Activated CD4-positive, alpha-beta T cell treated with anti-CD3 and anti-CD28 coated beads for 1 hour (primary cell): ENCODE data around the gene IGHMBP2.

Experiments
- DNase-seq: peaks from one replicate; pipeline ENCODE4 v3.0.0-alpha.2; 2020

Gene IGHMBP2

GRCh38 chr11:68928136-68928880 is 24.6 kb downstream of the IGHMBP2 start:
- DNase-seq = no peak

- no peak for DNase-seq
Measured at GRCh38 chr11:68929135-68929534, 25.4 kb downstream of the IGHMBP2 start.

GRCh38 chr11:68929706-68930570 is 26.2 kb downstream of the IGHMBP2 start:
- no peak for DNase-seq

GRCh38 chr11:68930991-68931855 is 27.5 kb downstream of the IGHMBP2 start:
- DNase-seq = no peak

- no peak for DNase-seq
Measured at GRCh38 chr11:68931911-68932310, 28.2 kb downstream of the IGHMBP2 start.

GRCh38 chr11:68932358-68932757 is 28.7 kb downstream of the IGHMBP2 start:
- DNase-seq = no peak

- DNase-seq = no peak
Measured at GRCh38 chr11:68932933-68933577, 29.4 kb downstream of the IGHMBP2 start.

GRCh38 chr11:68933605-68934320 is 30.1 kb downstream of the IGHMBP2 start:
- DNase-seq = no peak

GRCh38 chr11:68934321-68934645 is 30.6 kb downstream of the IGHMBP2 start:
- no peak for DNase-seq

- DNase-seq = no peak
Measured at GRCh38 chr11:68934666-68935065, 31.0 kb downstream of the IGHMBP2 start.

GRCh38 chr11:68935066-68935465 is 31.4 kb downstream of the IGHMBP2 start:
- DNase-seq = no peak

GRCh38 chr11:68935516-68936357 is 32.0 kb downstream of the IGHMBP2 start:
- no peak for DNase-seq

- DNase-seq = no peak
Measured at GRCh38 chr11:68936358-68936636, 32.6 kb downstream of the IGHMBP2 start.

- DNase-seq = no peak
Measured at GRCh38 chr11:68936676-68937620, 33.3 kb downstream of the IGHMBP2 start.

GRCh38 chr11:68938088-68938487 is 34.4 kb downstream of the IGHMBP2 start:
- no peak for DNase-seq

GRCh38 chr11:68938816-68939582 is 35.3 kb downstream of the IGHMBP2 start:
- no peak for DNase-seq

- DNase-seq = no peak
Measured at GRCh38 chr11:68939583-68940555, 36.2 kb downstream of the IGHMBP2 start.
